ENCODE results near the gene POMGNT1. TPM values are rescaled to one million over a fixed set of nuclear protein-coding genes. Genes with fewer than 3 reads are reported as not detected.

Gene POMGNT1
- total RNA-seq, 2 experiments from 2014 or later: 30.8 to 37.3 TPM

DNA sequence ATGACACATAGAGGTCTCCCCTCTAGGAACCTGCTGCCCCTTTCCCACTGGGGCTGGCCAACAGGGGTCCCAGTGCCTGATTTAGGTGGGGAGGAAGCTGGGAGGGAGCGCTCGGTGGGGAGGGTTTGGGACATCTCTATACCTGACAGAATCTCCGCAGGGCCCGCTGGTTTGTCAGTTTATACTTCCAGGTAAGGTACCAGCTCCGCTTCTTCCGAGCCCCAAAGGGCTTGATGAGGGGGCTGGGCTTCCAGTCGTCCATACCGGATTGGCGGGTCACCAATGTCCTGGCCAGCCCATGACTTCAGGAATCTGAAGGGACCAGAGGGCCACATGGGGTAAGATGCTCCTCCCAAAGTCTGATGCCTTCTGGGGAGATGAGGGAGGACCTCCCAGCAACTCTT lies 672 bp downstream of the POMGNT1 start:
- TF ChIP-seq, protein P1, sequence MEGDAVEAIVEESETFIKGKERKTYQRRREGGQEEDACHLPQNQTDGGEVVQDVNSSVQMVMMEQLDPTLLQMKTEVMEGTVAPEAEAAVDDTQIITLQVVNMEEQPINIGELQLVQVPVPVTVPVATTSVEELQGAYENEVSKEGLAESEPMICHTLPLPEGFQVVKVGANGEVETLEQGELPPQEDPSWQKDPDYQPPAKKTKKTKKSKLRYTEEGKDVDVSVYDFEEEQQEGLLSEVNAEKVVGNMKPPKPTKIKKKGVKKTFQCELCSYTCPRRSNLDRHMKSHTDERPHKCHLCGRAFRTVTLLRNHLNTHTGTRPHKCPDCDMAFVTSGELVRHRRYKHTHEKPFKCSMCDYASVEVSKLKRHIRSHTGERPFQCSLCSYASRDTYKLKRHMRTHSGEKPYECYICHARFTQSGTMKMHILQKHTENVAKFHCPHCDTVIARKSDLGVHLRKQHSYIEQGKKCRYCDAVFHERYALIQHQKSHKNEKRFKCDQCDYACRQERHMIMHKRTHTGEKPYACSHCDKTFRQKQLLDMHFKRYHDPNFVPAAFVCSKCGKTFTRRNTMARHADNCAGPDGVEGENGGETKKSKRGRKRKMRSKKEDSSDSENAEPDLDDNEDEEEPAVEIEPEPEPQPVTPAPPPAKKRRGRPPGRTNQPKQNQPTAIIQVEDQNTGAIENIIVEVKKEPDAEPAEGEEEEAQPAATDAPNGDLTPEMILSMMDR (conservative IDR thresholded peaks at IDR 0.05; ENCODE audit: low read length): no peak
- no peak for TF ChIP-seq EZH2phosphoT487 (IDR thresholded peaks at IDR 0.05; ENCODE audit: borderline replicate concordance, low read depth, low read length)
- H3K9me2 ChIP-seq (ENCODE audit: insufficient read depth, low read length): no peaks in the 10 kb centered on the region
- intact Hi-C loops (cut with micrococcal nuclease; ENCODE audit: unreplicated experiment): no loop called here
- H3K27ac ChIP-seq (ENCODE audit: low read depth, low read length, poor library complexity, severe bottlenecking): peak overlapping the region; percentile 45
- H3K79me2 ChIP-seq (ENCODE audit: insufficient read depth, low read depth, low read length): no peaks in the 10 kb centered on the region
- no peak for DNase-seq (ENCODE audit: low spot score)
- BruUV-seq (replicated peaks): no TSS peak
- no peaks in the 10 kb centered on the region; the same call in 1 of the 2 replicates for H3K36me3 ChIP-seq (ENCODE audit: insufficient read depth, low read length)
- H4K20me1 ChIP-seq (ENCODE audit: insufficient read depth, low read length): no peaks in the 10 kb centered on the region
- peak overlapping the region; percentile 70 for H3K4me3 ChIP-seq (ENCODE audit: low read depth, low read length, poor library complexity, severe bottlenecking)
- ChIA-PET CTCF (ENCODE audit: unreplicated experiment) (interaction anchor here (1.8 kb wide), 1 partner anchor 26 kb away, joined by 4 read pairs; no protein-coding TSS in a partner anchor), POLR2A (interaction anchor here (0.9 to 1.6 kb wide), 2 partner anchors 31 to 129 kb away, joined by 3 to 5 read pairs; no protein-coding TSS in a partner anchor)
- H3K9me3 ChIP-seq (ENCODE audit: low read length): no peaks in the 10 kb centered on the region
- peaks cover 19% of the 10 kb centered on the region for H3K4me1 ChIP-seq (ENCODE audit: insufficient read depth, low read length, poor library complexity, severe bottlenecking)
- peak overlapping the region; percentile 87 for H3K4me2 ChIP-seq (ENCODE audit: low read length)
- peak overlapping the region; percentile 65; the same call in 1 of the 2 replicates for H2AFZ ChIP-seq (ENCODE audit: low read length)

DNA sequence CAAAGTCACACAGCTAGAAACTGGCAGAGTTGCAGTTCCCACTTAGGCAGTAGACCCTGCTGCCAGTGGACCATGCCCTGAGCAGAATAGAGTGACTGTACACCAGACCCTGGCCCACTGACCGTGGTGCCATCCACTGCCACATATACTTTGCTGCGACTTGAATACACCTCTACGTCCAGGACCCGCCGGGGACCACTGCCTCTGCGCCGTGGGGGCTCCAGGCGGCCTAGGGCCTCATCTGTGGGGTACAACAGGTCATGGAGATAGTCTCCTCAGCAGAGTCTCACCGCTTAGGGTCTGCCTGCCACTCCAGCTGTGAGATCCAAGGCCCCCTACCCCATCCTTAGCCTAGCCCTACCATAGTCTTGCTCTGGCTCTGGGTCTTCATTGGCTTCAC lies 1.6 kb downstream of the POMGNT1 start:
- CTCF ChIA-PET (ENCODE audit: unreplicated experiment): no interaction called here
- POLR2A ChIA-PET: no interaction called here

DNA sequence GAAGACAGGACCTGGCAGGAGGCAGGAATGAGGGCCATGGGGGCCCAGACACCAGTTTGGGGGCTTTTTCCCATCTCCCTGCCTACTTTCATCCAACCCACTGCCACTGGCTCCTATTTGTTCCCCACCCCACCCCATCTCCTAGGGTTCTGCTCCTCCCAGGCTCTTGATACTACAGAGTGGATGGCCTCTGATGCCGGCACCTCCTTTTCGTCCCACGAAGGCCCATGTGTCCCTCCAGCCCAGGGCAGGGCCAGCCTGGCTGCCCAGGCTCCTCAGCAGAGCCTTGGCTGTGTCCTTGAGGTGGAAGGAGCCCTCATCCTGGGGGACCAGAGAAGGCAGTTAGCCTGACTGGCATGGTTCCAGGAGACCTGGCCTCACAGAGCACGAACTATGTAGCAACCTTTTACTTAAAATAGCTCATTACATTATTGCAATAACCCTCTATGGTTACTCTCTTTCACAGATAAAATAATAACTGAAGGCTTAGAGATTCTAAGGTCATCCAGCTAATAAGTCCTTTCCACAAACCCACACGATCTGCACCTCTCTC lies 3.5 kb downstream of the POMGNT1 start:
- H3K4me3 ChIP-seq (ENCODE audit: low read depth, low read length, poor library complexity, severe bottlenecking): no peak overlapping the region
- H3K27ac ChIP-seq (ENCODE audit: low read depth, low read length, poor library complexity, severe bottlenecking): no peak overlapping the region
- ChIA-PET POLR2A (no interaction called here), CTCF (ENCODE audit: unreplicated experiment) (no interaction called here)
- H2AFZ ChIP-seq (ENCODE audit: low read length): no peak overlapping the region
- peaks cover 5% of the 10 kb centered on the region; the same call in 1 of the 2 replicates for H3K36me3 ChIP-seq (ENCODE audit: insufficient read depth, low read length)
- peaks cover 18% of the 10 kb centered on the region for H3K4me1 ChIP-seq (ENCODE audit: insufficient read depth, low read length, poor library complexity, severe bottlenecking)
- intact Hi-C loops (cut with micrococcal nuclease; ENCODE audit: unreplicated experiment): no loop called here
- no peaks in the 10 kb centered on the region for H3K79me2 ChIP-seq (ENCODE audit: insufficient read depth, low read depth, low read length)
- no peaks in the 10 kb centered on the region for H3K9me3 ChIP-seq (ENCODE audit: low read length)
- BruUV-seq (replicated peaks): no TSS peak
- no peaks in the 10 kb centered on the region for H3K9me2 ChIP-seq (ENCODE audit: insufficient read depth, low read length)
- DNase-seq (ENCODE audit: low spot score): no peak
- H3K4me2 ChIP-seq (ENCODE audit: low read length): no peak overlapping the region
- no peaks in the 10 kb centered on the region for H4K20me1 ChIP-seq (ENCODE audit: insufficient read depth, low read length)
- TF ChIP-seq, protein P1 (conservative IDR thresholded peaks at IDR 0.05; ENCODE audit: low read length): no peak
- no peak for TF ChIP-seq EZH2phosphoT487 (IDR thresholded peaks at IDR 0.05; ENCODE audit: borderline replicate concordance, low read depth, low read length)

More for the DNA sequence above, 1.6 kb downstream of the POMGNT1 start:
- Histone ChIP-seq H2AFZ (ENCODE audit: low read length) (no peak overlapping the region), H3K9me2 (ENCODE audit: insufficient read depth, low read length) (no peaks in the 10 kb centered on the region), H3K9me3 (ENCODE audit: low read length) (no peaks in the 10 kb centered on the region), H3K79me2 (ENCODE audit: insufficient read depth, low read depth, low read length) (no peaks in the 10 kb centered on the region), H4K20me1 (ENCODE audit: insufficient read depth, low read length) (no peaks in the 10 kb centered on the region), H3K4me2 (ENCODE audit: low read length) (0 out of 2 replicates have a peak overlapping the region, but pooled peaks have one; percentile 87), H3K27ac (ENCODE audit: low read depth, low read length, poor library complexity, severe bottlenecking) (no peak overlapping the region), H3K4me1 (ENCODE audit: insufficient read depth, low read length, poor library complexity, severe bottlenecking) (peaks cover 19% of the 10 kb centered on the region), H3K36me3 (ENCODE audit: insufficient read depth, low read length) (peaks cover 5% of the 10 kb centered on the region; the same call in 1 of the 2 replicates), H3K4me3 (ENCODE audit: low read depth, low read length, poor library complexity, severe bottlenecking) (no peak overlapping the region)
- intact Hi-C loops (cut with micrococcal nuclease; ENCODE audit: unreplicated experiment): no loop called here
- BruUV-seq (replicated peaks): no TSS peak
- TF ChIP-seq EZH2phosphoT487 (IDR thresholded peaks at IDR 0.05; ENCODE audit: borderline replicate concordance, low read depth, low read length): no peak
- TF ChIP-seq, protein P1 (conservative IDR thresholded peaks at IDR 0.05; ENCODE audit: low read length): no peak
- DNase-seq (ENCODE audit: low spot score): no peak

Measured in OCI-LY7 (cell line).